ENCODE measurements around the gene PAXIP1.

- no peak for TF ChIP-seq CTCF (IDR thresholded peaks at IDR 0.05)
- no peak for TF ChIP-seq ZFX (IDR thresholded peaks at IDR 0.05; ENCODE audit: borderline replicate concordance)
Observed at GRCh38 chr7:154928136-154929005, 74.6 kb downstream of the PAXIP1 start.
